HG03457 (cell line): Measurements from ENCODE around the gene NKAP.
"Not testable (repeated sequence)": the region's sequence is repeated elsewhere in the genome, so short reads cannot be mapped to it uniquely, and the experiment has no call there.

Source experiments
- ATAC-seq: cut with Tn5 transposase; IDR thresholded peaks from one replicate; pipeline ENCODE4 v1.9.1; 2021; ENCODE audit warnings: moderate number of reproducible peaks; ENCODE audit not compliant: unreplicated experiment

Gene NKAP

GRCh38 chrX:119941336-119941735 lies 2.2 kb downstream of the NKAP start:
- no peak for ATAC-seq

DNA sequence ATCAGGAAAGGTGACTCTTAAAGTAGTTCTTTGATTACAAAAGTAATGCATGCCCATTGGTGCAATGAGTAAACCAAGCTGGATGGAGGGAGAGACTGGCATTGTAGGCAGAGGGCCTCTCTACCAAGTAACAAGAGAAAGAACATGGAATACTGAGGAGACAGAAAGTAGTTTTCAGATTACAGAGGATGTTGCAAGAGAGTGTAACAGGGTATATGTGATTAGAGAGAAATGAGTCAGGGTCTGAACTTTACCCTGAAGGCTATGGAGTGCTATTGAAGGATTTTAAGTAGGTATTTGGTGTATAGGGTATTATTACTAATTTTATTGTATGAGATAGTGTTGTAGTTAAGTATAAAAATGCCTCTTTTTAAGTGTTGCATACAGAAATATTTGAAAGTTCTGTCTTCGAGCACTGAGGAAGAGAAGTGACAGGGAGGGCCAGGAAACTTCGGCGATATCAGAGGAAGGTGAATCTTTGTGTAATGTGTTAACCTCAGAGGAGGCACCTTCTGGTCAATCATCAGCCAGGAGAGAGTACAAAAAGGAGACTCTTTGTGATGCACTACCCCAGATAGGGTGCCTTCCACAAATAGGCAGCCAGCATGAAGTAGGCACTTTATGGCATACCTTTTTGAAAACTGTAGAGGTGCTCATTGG lies 8.2 kb downstream of the NKAP start:
- ATAC-seq: no peak

DNA sequence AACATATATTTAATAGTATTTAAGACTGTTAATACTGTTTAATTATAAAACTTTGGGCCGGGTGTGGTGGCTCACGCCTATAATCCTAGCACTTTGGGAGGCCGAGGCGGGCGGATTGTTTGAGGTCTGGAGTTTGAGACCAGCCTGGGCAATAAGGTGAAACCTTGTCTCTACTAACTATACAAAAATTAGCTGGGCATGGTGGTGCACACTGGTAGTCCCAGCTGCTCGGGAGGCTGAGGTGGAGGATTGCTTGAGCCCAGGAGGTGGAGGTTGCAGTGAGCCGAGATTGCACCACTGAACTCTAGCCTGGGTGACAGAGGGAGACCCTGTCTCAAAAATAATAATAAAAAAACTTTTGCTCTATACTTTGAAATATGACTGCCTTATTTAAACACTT lies 21.2 kb downstream of the NKAP start:
- not testable (repeated sequence) for ATAC-seq

GRCh38 chrX:119919835-119920585 lies 23.5 kb downstream of the NKAP start:
- no peak for ATAC-seq

- ATAC-seq: no peak
Measured at GRCh38 chrX:119917877-119918276, 25.7 kb downstream of the NKAP start.

- no peak for ATAC-seq
Measured at GRCh38 chrX:119916310-119916709, 27.2 kb downstream of the NKAP start.

GRCh38 chrX:119900976-119901375 lies 42.6 kb downstream of the NKAP start:
- ATAC-seq: no peak

DNA sequence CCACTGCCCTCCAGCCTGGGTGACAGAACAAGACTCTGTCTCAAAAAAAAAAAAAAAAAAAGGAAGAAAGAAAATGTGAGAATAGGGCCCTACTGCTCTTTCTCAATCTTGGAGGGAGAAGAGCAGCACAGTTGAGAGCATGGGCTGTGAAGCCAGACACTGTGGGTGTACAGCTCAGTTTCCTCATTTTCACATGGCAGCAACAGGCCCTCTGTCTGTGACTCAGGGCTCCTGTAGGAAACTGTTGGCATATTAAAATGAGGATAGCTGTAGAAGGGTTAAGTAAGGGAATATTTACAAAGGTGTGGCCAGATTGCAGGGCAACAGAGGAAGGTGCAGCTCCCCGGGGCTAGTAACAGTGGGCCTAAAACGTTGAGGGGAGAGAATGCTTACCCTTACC lies 44.4 kb downstream of the NKAP start:
- no peak for ATAC-seq

DNA sequence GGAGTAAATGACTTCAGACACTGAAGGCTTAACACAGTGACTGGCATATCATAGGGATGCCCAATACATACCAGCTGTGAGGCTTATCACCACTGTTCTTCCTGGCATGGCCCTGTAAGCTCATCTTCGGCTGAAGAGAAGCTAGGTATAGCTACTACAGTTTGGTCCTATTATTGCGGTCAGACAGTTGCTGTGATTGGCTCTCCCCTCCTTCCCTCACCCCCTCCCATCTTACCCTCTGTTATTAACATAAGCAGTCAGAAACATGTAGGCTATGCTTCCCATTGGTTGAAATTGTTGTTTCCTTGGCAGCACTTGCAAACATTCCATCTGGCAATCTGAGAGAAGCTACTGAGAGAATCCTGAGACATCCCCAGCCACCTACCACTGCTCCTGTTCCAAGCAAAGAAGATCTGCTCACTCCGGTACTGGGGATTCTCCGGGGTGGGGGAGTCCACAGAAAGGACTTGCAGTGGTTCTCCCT lies 47.7 kb downstream of the NKAP start, which contains the start of gene AKAP14:
TSS of gene AKAP14 (plus strand) at position 51 of the 484 bp plus-strand sequence. CDS start 7,331 bp downstream, outside the sequence.
- ATAC-seq: no peak

DNA sequence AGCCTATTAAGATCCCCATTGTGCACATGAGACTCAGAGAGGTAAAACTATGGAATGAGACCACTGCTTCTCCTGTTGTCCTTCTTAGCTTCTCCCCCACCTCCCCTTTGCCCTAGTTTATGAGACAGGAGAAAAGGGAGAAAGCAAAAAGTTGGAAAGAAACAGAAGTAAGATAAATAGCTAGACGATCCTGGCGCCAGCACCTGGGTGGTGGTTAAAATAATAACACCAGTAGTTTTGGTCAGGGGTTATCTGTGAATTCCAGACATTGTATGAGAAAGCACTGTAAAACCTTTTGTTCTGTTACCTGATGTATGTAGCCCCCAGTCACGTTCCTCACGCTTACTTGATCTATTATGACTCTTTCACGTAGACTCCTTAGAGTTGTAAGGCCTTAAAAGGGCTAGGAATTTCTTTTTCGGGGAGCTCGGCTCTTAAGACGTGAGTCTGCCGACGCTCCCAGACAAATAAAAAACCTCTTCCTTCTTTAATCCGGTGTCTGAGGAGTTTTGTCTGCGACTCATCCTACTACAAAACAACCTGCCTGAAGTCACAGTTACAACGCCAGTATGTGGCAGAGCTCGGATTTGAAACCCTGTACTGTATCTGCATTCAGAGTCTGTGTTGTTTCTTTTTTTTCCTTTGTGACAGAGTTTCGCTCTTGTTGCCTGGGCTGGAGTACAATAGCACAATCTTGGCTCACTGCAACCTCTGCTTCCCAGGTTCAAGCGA lies 51.4 kb downstream of the NKAP start:
- not testable (repeated sequence) for ATAC-seq

GRCh38 chrX:119890626-119891025 lies 52.9 kb downstream of the NKAP start:
- ATAC-seq: not testable (repeated sequence)

GRCh38 chrX:119887721-119888425 lies 55.7 kb downstream of the NKAP start:
- ATAC-seq: no peak

- no peak for ATAC-seq
Measured at GRCh38 chrX:119885554-119886428, 57.8 kb downstream of the NKAP start.

GRCh38 chrX:119880552-119881437 lies 62.8 kb downstream of the NKAP start:
- ATAC-seq: no peak

DNA sequence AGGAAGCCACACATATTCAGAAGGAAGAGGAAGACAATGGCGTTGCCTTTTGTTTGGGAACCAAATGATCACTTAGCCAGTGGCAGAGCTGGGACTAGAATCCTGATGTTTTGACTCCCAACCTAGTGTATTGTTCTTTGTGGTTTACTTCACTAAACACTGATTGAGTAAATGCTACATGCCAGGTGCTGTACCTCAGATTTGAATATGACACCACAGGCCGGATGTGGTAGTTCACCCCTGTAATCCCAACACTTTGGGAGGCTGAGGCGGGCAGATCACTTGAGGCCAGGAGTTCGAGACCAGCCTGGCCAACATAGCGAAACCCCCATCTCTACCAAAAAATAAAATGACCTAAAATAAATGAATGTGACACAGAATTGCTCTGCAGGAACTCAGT lies 63.5 kb downstream of the NKAP start:
- ATAC-seq: no peak

- no peak for ATAC-seq
Measured at GRCh38 chrX:119878740-119879139, 64.8 kb downstream of the NKAP start.

- ATAC-seq: peak; percentile 94
Measured at GRCh38 chrX:119871599-119872395, 71.8 kb downstream of the NKAP start, which contains the start of the genes NDUFA1 and RNF113A. Gene NDUFA1 (plus strand): TSS chrX:119871832. CDS start chrX:119871912, 80 bp downstream. Gene RNF113A (minus strand): TSS chrX:119871733. CDS start chrX:119871613, 120 bp downstream.

DNA sequence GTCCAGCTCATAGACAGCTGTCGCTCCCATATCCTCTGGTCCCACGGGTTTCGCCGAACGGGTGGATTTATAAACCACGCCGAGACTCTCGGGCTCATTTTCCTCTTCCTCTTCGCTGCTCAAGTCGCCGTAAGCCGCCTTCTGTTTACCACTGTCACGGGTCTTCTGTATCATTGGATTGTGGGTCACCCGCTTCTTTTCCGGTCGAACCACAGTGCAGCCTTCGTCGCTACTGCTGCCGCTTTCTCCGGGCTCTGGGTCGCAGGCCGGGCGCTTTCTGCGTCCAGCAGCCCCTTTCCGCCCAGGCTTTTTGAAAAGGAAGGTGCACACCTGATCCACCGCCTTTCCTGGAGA lies 72.3 kb downstream of the NKAP start:
- ATAC-seq: peak; percentile 21
